ENCODE results near the gene BRIP1. TPM values are rescaled to one million over a fixed set of nuclear protein-coding genes. Genes with fewer than 3 reads are reported as not detected.

BRIP1 gene
- total RNA-seq, 4 donors from 2014 or later, result 0.13 to 0.79 (median 0.38) TPM

DNA sequence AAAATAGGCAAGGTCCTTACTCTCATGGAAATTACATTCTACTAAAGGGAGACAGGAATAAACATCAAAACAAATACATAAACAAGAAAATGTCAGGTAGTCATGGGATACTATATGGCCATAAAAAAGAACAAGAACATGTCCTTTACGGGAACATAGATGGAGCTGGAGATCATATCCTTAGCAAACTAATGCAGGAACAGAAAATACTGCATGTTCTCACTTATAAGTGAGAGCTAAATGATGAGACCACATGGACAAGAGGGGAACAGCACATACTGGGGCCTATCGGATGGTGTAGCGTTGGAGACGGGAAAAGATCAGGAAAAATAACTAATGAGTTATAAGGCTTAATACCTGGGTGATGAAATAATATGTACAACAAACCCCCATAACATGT, 69.1 kb downstream of the BRIP1 start:
- TF ChIP-seq, protein P1, sequence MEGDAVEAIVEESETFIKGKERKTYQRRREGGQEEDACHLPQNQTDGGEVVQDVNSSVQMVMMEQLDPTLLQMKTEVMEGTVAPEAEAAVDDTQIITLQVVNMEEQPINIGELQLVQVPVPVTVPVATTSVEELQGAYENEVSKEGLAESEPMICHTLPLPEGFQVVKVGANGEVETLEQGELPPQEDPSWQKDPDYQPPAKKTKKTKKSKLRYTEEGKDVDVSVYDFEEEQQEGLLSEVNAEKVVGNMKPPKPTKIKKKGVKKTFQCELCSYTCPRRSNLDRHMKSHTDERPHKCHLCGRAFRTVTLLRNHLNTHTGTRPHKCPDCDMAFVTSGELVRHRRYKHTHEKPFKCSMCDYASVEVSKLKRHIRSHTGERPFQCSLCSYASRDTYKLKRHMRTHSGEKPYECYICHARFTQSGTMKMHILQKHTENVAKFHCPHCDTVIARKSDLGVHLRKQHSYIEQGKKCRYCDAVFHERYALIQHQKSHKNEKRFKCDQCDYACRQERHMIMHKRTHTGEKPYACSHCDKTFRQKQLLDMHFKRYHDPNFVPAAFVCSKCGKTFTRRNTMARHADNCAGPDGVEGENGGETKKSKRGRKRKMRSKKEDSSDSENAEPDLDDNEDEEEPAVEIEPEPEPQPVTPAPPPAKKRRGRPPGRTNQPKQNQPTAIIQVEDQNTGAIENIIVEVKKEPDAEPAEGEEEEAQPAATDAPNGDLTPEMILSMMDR (IDR thresholded peaks at IDR 0.05), result no peak
- no peak for DNase-seq (ENCODE audit: low spot score)
- no peak for ATAC-seq (ENCODE audit: low FRiP score)

DNA sequence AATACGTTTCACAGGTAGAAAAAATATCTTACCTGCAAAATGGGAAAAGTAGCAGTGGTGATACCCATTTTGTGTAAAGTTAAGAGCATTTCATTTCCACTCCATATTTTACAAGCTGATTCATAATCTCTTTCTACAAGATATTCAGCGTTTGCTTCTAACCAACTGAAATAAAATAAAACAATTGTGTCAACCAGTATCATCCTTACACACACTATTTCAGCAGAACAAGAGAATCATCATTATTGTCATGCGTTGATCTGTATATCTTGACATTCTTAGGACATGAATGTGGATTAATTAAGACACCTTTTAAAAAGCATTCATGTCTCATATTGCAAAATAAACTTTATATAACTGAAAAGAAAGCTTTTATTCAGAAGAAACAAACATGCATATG, 69.8 kb downstream of the BRIP1 start:
- DNase-seq (ENCODE audit: low spot score) (no peak), ATAC-seq (ENCODE audit: low FRiP score) (no peak)
- TF ChIP-seq, protein P1 (IDR thresholded peaks at IDR 0.05), result no peak

DNA sequence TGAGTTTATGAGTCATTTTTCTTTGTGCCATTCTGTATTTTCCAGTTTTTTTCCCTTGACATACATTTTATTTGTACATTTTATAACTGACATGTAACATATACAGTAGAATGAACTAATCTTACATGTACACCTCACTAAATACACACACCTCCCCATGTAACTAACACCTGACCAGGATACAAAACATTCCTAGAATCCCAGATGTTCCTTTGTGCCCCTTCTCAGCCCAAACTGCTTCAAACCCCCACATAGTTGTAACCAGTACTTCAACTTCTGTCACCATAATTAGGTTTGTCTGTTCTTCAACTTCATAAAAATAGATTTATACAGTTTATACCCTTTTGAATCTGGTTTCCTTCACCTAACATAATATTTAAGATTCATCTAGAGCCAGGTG, 73.5 kb downstream of the BRIP1 start:
- no peak for ATAC-seq (ENCODE audit: low FRiP score)
- TF ChIP-seq, protein P1 (IDR thresholded peaks at IDR 0.05), result no peak
- DNase-seq (ENCODE audit: low spot score), result no peak

DNA sequence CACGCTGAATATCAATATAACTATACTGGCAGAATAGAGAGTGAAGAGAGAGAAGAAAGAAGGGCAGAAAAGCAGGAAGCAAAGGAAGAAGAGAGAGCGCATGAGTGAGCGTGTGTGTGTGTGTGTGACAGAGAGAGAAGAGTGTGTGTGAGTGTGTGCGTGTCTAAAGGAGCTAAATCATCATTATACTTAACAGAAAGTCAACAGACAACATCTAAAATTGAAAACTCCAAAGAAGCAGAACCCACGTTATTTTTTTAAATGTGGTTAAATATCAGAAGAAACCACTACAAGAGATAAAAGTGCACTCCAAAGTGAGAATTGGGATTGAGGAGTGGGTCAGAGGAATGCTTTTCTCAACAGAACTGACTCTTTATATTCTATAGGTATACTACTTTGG, 77.2 kb downstream of the BRIP1 start:
- TF ChIP-seq, protein P1 (IDR thresholded peaks at IDR 0.05), result no peak
- no peak for DNase-seq (ENCODE audit: low spot score)
- ATAC-seq (ENCODE audit: low FRiP score), result no peak

DNA sequence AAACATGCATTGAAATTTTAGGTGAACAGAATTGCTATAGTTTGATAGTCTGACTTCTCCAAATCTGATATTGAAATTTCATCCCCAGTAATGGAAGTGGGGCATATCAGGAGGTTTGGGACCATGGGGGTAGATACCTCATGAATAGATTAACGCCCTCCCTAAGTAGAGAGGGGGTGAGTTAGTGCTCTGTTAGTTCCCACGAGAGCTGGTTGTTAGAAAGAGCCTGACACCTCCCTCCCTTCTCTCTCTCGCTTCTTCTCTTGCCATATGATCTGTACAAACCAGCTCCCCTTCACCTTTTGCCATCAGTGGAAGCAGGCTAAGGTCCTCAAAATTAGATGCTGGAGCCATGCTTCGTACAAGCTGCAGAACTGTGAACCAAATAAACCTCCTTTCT, 78.8 kb downstream of the BRIP1 start:
- DNase-seq (ENCODE audit: low spot score) (no peak), ATAC-seq (ENCODE audit: low FRiP score) (no peak)
- TF ChIP-seq, protein P1 (IDR thresholded peaks at IDR 0.05), result no peak

DNA sequence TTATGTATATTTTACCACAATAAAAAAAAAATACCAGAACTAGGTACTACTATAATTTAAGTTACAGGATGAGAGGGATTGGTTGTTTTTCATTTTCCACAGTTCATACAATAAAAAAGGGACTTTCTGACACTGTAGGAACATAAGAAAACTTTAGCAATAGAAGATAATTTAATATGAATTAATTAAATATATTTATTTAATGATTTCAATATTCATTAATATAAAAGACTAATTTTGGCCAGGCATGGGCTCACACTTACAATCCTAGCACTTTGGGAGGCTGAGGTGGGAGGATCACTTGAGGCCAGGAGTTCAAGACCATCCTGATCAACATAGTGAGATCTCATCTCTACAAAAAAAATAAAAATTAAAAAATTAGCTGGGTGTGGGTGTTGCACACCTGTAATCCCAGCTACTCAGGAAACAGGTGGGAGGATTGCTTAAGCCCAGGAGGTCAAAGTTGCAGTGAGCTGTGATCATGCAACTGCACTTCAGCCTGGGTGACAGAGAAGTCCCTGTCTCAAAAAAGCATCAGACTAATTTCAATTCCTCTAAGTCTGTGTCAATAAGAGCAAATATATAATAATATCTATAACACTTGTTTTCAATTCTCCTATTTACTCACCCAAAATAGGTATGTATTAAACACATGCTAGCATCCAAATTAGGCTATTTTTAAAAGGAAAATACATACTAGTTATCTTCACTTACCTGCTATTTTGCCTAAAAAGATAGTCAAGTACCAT, 79.6 kb downstream of the BRIP1 start:
- no peak for ATAC-seq (ENCODE audit: low FRiP score)
- DNase-seq (ENCODE audit: low spot score), result no peak
- TF ChIP-seq, protein P1 (IDR thresholded peaks at IDR 0.05), result no peak

DNA sequence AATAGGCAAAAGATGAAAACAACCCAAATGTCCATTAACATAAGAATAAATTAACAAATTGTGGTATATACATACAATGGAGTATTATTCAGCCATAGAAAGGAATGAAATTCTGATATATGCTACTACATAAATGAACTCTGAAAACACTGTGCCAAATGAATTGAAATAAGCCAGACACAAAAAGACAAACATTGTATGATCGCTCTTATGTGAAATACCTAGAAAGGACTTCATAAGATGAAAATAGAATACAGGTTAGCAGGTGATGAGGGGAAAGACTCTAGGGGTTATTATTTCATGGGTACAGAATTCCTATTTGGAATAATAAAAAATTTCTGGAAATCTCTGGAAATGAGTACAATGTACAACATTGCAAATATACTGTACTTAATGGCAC, 80.2 kb downstream of the BRIP1 start:
- no peak for ATAC-seq (ENCODE audit: low FRiP score)
- DNase-seq (ENCODE audit: low spot score), result no peak
- TF ChIP-seq, protein P1 (IDR thresholded peaks at IDR 0.05), result no peak

Measured in omental fat pad (tissue), 4 donors.